ENCODE data around the gene ARID1B.

Gene ARID1B

DNA sequence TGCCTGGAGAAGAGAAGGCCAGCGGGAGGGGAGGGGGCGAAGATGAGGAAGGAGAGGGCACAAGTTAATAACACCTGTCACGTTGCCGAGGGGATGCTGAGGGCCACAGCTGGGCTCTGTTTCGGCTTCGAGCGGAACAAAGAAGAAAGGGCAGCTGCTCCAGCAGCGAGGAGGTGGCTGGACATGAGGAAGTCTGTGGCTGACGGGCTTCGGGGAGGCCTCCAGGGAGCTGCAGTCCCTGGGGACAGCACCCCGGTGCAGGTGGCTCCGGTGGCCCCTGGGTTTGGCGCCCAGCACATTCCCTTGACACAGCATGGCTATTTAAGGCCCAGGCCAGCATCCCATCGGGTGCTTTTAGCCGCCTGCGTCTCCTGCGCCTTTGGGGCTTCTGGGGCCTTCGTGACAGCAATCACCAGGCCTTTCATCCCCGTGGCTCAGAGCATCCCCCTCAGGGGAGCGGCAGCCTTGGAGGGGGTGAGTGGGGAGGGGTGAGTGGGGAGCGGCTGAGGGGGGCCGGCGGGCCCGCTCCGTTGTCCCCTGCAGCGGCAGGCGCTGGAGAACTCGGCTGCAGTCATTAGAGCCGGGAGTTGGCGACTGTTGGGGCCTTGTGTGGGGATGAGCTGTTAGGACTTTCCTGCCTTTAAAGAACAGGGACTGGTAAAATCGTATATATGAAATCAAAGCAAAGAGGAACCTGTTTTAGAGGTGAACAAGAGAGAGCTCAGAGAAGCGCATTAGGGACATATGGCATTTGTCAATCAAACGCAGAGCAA, 447.2 kb downstream of the ARID1B start:
- no peak for DNase-seq
- H3K9me3 ChIP-seq (ENCODE audit: control insufficient read depth, low read length) = no peaks in the 10 kb centered on the region
- no peak overlapping the region for H3K4me3 ChIP-seq (ENCODE audit: insufficient read depth, low read depth, low read length, poor library complexity, severe bottlenecking)
- H3K27me3 ChIP-seq (replicated peaks; ENCODE audit: control insufficient read depth, insufficient read depth, low read length, poor library complexity, severe bottlenecking) = no peaks in the 10 kb centered on the region
- no peaks in the 10 kb centered on the region for H3K36me3 ChIP-seq (ENCODE audit: control insufficient read depth, insufficient read depth, low read length)
- no peak overlapping the region for H3K27ac ChIP-seq (ENCODE audit: insufficient read depth, low read length, poor library complexity, severe bottlenecking)
- peaks cover 41% of the 10 kb centered on the region for H3K4me1 ChIP-seq (ENCODE audit: control insufficient read depth, insufficient read depth, low read length, poor library complexity, severe bottlenecking)

DNA sequence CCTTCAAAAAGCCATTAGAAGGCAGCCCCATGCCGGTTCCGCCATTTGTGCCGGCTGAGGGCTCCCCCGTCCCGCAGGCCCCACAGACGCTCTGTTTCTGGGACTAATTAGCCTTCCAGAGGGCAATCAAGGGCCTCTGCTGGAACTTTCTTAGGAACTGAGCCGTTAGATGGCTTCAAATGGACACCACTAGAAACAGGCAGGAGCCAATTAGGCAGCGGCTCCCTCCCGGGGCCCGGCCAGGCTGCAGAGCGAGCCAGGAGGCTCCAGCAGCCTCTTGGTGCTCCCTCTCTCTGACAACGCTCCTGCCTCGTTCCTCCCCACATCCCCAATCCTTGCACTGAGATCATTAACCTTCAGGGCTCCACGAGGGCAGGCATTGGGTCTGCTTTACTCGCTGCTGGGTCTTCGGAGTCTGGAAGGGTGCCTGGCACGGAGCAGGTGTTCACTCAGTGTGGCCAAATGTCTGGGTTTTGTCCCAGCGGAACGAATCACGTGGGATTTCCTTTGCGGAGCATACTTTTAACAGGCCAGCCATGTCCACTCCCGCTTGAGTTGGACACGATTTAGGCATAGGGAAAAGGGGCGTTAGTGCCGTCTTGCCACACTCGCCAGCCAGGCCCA, 447.9 kb downstream of the ARID1B start:
- no peaks in the 10 kb centered on the region for H3K36me3 ChIP-seq (ENCODE audit: control insufficient read depth, insufficient read depth, low read length)
- H3K9me3 ChIP-seq (ENCODE audit: control insufficient read depth, low read length) = no peaks in the 10 kb centered on the region
- H3K4me1 ChIP-seq (ENCODE audit: control insufficient read depth, insufficient read depth, low read length, poor library complexity, severe bottlenecking) = peaks cover 41% of the 10 kb centered on the region
- no peak for DNase-seq
- H3K4me3 ChIP-seq (ENCODE audit: insufficient read depth, low read depth, low read length, poor library complexity, severe bottlenecking) = no peak overlapping the region
- no peaks in the 10 kb centered on the region for H3K27me3 ChIP-seq (replicated peaks; ENCODE audit: control insufficient read depth, insufficient read depth, low read length, poor library complexity, severe bottlenecking)
- H3K27ac ChIP-seq (ENCODE audit: insufficient read depth, low read length, poor library complexity, severe bottlenecking) = no peak overlapping the region

DNA sequence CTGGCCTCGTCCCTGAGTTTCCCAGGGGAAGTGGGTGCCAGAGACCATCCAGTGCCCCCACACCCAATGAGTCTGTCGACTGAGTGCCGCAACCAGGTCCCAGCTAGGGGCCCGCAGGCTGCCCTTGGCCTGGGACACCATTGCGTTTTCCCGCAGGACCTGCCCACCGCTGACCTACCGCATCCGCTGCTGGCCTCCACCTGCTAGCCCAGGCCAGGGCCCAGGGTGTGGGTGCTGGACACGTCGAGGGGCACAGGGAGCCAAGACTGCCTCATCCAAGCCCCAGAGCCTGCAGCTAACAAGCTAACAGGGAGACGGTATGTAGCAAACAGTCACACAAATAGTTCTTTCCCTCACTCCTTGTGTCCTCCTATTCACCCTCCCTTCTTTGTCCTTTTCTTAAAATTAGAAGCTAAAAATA, 448.4 kb downstream of the ARID1B start:
- H3K4me1 ChIP-seq (ENCODE audit: control insufficient read depth, insufficient read depth, low read length, poor library complexity, severe bottlenecking) = peaks cover 39% of the 10 kb centered on the region
- no peaks in the 10 kb centered on the region for H3K27me3 ChIP-seq (replicated peaks; ENCODE audit: control insufficient read depth, insufficient read depth, low read length, poor library complexity, severe bottlenecking)
- H3K9me3 ChIP-seq (ENCODE audit: control insufficient read depth, low read length) = no peaks in the 10 kb centered on the region
- DNase-seq = no peak
- H3K4me3 ChIP-seq (ENCODE audit: insufficient read depth, low read depth, low read length, poor library complexity, severe bottlenecking) = no peak overlapping the region
- no peak overlapping the region for H3K27ac ChIP-seq (ENCODE audit: insufficient read depth, low read length, poor library complexity, severe bottlenecking)
- no peaks in the 10 kb centered on the region for H3K36me3 ChIP-seq (ENCODE audit: control insufficient read depth, insufficient read depth, low read length)

DNA sequence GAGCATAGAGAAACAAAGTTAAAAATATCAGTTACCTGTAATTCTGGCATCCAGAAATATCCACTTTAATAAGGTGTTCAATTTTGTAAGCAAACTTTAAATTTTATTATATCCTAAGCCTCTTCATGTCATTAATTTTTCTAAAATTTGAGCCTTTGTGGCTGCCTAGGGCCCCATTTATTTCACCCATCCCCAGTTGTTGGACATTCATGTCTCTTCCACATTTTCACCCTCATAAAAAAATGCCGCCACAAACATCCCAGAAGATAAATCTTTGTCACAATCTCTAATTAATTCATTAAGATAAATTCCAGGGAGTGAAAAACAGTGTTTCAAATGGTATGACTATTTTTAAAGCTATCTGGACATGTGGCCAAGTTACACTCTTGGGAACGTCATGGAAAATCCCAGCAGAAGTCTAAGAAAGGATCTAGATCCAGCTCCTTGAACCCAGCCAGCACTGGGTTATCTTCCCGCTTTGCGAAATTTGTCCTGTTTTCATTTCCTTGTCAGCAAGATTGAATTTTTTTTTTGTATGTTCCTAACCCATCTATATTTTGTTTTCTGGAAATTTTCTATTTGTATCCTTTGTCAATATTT, 448.9 kb downstream of the ARID1B start:
- H3K4me1 ChIP-seq (ENCODE audit: control insufficient read depth, insufficient read depth, low read length, poor library complexity, severe bottlenecking) = peaks cover 36% of the 10 kb centered on the region
- DNase-seq = no peak
- no peaks in the 10 kb centered on the region for H3K9me3 ChIP-seq (ENCODE audit: control insufficient read depth, low read length)
- H3K27me3 ChIP-seq (replicated peaks; ENCODE audit: control insufficient read depth, insufficient read depth, low read length, poor library complexity, severe bottlenecking) = no peaks in the 10 kb centered on the region
- H3K4me3 ChIP-seq (ENCODE audit: insufficient read depth, low read depth, low read length, poor library complexity, severe bottlenecking) = no peak overlapping the region
- H3K27ac ChIP-seq (ENCODE audit: insufficient read depth, low read length, poor library complexity, severe bottlenecking) = no peak overlapping the region
- H3K36me3 ChIP-seq (ENCODE audit: control insufficient read depth, insufficient read depth, low read length) = no peaks in the 10 kb centered on the region

DNA sequence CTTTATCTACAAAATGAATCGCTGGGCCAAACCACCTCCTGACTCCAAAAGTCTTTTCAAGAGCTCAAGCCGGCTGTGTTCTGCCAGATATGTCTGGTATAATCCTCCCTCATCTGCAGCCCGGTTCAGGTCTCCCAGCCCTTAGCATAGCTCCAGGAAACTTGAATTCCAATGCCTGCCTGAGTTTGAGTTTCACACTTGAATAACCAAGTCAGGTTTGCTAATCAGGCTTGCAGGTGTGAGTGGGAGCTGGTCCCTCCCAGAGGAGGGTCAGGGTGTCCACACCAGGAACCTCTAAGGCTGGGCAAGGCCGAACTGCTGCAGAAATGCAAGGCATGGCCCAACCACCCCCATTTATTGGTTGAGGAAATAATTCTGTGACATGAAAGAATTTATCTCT, 449.6 kb downstream of the ARID1B start:
- Histone ChIP-seq H3K4me3 (ENCODE audit: insufficient read depth, low read depth, low read length, poor library complexity, severe bottlenecking) (no peak overlapping the region), H3K4me1 (ENCODE audit: control insufficient read depth, insufficient read depth, low read length, poor library complexity, severe bottlenecking) (peaks cover 35% of the 10 kb centered on the region)
- no peak for DNase-seq

DNA sequence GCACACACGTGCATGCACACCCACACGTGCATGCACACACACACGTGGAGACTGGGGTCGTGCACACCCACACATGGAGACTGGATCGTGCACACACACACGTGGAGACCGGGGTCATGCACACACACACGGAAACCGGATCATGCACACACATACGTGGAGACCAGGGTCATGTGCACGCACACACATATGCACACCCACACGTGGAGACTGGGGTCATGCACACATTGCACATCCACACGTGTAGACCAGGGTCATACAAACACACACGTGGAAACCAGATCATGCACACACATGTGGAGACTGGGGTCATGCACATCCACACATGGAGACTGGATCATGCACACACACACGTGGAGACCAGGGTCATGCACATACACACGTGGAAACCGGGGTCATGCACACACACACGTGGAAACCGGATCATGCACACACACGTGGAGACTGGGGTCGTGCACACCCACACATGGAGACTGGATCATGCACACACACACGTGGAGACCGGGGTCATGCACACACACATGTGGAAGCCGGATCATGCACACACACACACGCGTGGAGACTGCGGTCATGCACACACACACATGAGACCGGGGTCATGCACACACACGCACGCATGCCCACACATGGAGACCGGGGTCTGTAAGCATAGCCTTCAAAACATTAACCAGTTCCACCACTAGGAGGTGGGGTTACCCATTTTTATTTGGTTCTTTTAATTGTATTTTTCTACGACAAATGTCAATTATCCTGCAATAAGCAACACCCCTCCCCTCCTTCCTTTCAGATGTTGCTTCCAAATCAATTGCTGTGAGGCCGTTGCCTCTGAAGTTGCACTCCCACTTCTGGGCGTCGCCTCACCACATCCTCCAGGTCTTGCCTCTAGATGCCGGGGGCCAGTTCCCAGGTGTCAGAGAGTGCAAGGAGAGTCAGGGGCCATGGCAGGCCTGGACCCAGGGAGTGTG, 450.3 kb downstream of the ARID1B start:
- no peaks in the 10 kb centered on the region for H3K9me3 ChIP-seq (ENCODE audit: control insufficient read depth, low read length)
- H3K4me1 ChIP-seq (ENCODE audit: control insufficient read depth, insufficient read depth, low read length, poor library complexity, severe bottlenecking) = peaks cover 28% of the 10 kb centered on the region
- no peaks in the 10 kb centered on the region for H3K36me3 ChIP-seq (ENCODE audit: control insufficient read depth, insufficient read depth, low read length)
- H3K27me3 ChIP-seq (replicated peaks; ENCODE audit: control insufficient read depth, insufficient read depth, low read length, poor library complexity, severe bottlenecking) = no peaks in the 10 kb centered on the region
- DNase-seq = no peak
- no peak overlapping the region for H3K27ac ChIP-seq (ENCODE audit: insufficient read depth, low read length, poor library complexity, severe bottlenecking)
- no peak overlapping the region for H3K4me3 ChIP-seq (ENCODE audit: insufficient read depth, low read depth, low read length, poor library complexity, severe bottlenecking)

More for the DNA sequence above, 449.6 kb downstream of the ARID1B start:
- H3K9me3 ChIP-seq (ENCODE audit: control insufficient read depth, low read length) = no peaks in the 10 kb centered on the region
- no peaks in the 10 kb centered on the region for H3K27me3 ChIP-seq (replicated peaks; ENCODE audit: control insufficient read depth, insufficient read depth, low read length, poor library complexity, severe bottlenecking)
- H3K36me3 ChIP-seq (ENCODE audit: control insufficient read depth, insufficient read depth, low read length) = no peaks in the 10 kb centered on the region
- H3K27ac ChIP-seq (ENCODE audit: insufficient read depth, low read length, poor library complexity, severe bottlenecking) = no peak overlapping the region

DNA sequence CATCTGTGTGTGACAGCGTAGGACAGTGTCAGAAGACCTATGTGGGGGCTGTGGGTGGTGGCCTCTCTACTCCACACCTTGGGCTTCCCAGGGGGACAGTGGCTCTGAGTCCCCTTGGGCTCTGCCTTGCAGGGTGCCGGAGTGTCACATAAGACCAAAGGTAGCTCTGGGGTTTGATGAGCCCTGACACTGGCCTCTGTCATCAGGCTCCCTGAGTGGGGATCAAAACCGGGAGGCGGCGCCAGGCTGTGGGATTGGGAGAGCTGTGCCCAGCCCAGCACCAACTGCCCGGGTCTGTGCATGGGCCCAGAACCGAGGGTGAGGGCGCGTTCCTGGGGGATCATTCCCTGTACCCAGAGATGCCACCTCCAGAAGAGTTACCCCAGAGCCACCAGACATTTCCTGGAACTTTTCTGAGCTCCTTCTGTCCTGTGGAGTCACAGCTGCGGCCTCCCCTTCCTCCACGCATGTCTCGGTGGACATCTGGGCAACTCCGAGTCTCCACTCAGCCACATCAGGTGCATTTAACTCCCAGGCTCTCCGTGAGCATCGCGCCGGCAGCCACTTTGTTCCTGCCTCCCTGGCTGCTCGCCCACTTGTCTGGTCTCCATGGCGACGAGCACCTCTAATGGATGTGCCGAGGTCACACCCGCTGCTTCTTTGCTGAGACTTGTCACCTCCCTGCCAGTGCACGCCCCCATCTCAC, 451.4 kb downstream of the ARID1B start:
- Histone ChIP-seq H3K4me1 (ENCODE audit: control insufficient read depth, insufficient read depth, low read length, poor library complexity, severe bottlenecking) (peaks cover 17% of the 10 kb centered on the region), H3K4me3 (ENCODE audit: insufficient read depth, low read depth, low read length, poor library complexity, severe bottlenecking) (no peak overlapping the region), H3K27ac (ENCODE audit: insufficient read depth, low read length, poor library complexity, severe bottlenecking) (no peak overlapping the region), H3K9me3 (ENCODE audit: control insufficient read depth, low read length) (no peaks in the 10 kb centered on the region), H3K27me3 (replicated peaks; ENCODE audit: control insufficient read depth, insufficient read depth, low read length, poor library complexity, severe bottlenecking) (no peaks in the 10 kb centered on the region), H3K36me3 (ENCODE audit: control insufficient read depth, insufficient read depth, low read length) (no peaks in the 10 kb centered on the region)
- no peak for DNase-seq

DNA sequence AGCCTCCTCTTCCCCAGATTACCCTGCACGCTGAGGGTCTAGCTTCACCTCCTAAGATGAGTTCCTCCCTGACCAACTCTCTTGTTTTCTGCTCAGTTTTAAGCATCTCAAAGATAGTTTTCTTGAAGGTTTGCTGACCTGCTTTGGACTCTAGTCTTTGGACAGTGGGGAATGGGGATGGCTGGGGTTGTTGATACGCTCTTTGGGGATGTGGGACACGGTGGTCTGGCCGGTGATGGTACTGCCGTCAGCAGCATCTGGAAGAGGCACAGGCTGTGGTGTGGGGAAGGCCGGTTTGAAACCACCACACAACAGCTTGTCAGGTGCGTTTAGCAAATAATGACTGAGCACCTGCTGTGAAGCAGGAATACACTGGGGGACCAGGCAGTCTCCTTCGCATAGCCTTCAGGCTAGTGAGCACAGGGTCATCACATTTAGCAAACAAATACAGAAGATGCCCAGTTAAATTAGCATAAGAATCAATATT, 452.0 kb downstream of the ARID1B start:
- Histone ChIP-seq H3K36me3 (ENCODE audit: control insufficient read depth, insufficient read depth, low read length) (no peaks in the 10 kb centered on the region), H3K27ac (ENCODE audit: insufficient read depth, low read length, poor library complexity, severe bottlenecking) (no peak overlapping the region), H3K9me3 (ENCODE audit: control insufficient read depth, low read length) (no peaks in the 10 kb centered on the region), H3K4me1 (ENCODE audit: control insufficient read depth, insufficient read depth, low read length, poor library complexity, severe bottlenecking) (peaks cover 17% of the 10 kb centered on the region), H3K27me3 (replicated peaks; ENCODE audit: control insufficient read depth, insufficient read depth, low read length, poor library complexity, severe bottlenecking) (no peaks in the 10 kb centered on the region), H3K4me3 (ENCODE audit: insufficient read depth, low read depth, low read length, poor library complexity, severe bottlenecking) (no peak overlapping the region)
- no peak for DNase-seq

DNA sequence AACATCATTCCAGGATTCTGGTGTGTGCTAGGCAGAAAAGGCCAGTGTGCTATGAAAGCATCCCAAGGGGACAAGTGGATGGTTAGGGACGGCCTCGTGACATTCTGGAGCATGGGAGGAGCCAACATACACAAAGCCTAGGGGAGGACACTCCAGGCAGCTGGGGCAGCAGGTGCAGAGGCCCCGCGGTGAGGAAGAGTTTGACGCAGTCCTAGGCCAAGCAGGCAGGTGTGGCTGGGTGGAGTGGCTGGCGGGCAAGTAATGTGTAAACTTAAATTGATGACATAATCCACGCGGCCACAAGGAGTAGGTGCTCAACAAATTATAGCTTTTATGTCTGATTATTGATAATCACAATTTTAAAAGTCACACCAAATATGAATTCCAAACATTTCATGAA, 452.5 kb downstream of the ARID1B start:
- Histone ChIP-seq H3K4me1 (ENCODE audit: control insufficient read depth, insufficient read depth, low read length, poor library complexity, severe bottlenecking) (peaks cover 19% of the 10 kb centered on the region), H3K27me3 (replicated peaks; ENCODE audit: control insufficient read depth, insufficient read depth, low read length, poor library complexity, severe bottlenecking) (no peaks in the 10 kb centered on the region), H3K9me3 (ENCODE audit: control insufficient read depth, low read length) (no peaks in the 10 kb centered on the region), H3K27ac (ENCODE audit: insufficient read depth, low read length, poor library complexity, severe bottlenecking) (no peak overlapping the region), H3K36me3 (ENCODE audit: control insufficient read depth, insufficient read depth, low read length) (no peaks in the 10 kb centered on the region), H3K4me3 (ENCODE audit: insufficient read depth, low read depth, low read length, poor library complexity, severe bottlenecking) (no peak overlapping the region)
- no peak for DNase-seq
